ENCODE measurements around the gene NCKAP5. TPM values are rescaled to one million over a fixed set of nuclear protein-coding genes. Genes with fewer than 3 reads are reported as not detected.

Gene NCKAP5
- total and polyA plus RNA-seq, 2 experiments from 2014 or later, result 0.21 to 0.31 TPM

DNA sequence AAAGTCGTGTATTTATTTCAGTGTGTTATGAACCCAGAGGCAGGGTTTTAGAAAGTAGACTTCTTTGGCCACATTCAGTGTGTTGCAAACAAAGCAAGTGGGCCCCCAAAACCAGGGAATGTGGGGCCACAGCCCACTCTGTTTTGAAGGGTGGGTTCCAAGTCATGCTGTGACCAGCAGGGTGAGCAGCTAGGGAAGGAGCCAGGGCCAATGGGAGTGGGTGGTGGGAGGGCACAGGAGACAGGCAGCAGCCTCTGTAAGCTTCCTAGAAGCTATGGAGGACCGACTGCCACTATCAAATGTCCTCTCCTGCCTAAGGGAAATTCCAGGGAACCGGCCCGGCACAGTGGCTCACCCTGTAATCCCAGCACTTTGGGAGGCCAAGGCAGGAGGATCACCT lies 847.9 kb downstream of the NCKAP5 start:
- TF ChIP-seq, protein P1, sequence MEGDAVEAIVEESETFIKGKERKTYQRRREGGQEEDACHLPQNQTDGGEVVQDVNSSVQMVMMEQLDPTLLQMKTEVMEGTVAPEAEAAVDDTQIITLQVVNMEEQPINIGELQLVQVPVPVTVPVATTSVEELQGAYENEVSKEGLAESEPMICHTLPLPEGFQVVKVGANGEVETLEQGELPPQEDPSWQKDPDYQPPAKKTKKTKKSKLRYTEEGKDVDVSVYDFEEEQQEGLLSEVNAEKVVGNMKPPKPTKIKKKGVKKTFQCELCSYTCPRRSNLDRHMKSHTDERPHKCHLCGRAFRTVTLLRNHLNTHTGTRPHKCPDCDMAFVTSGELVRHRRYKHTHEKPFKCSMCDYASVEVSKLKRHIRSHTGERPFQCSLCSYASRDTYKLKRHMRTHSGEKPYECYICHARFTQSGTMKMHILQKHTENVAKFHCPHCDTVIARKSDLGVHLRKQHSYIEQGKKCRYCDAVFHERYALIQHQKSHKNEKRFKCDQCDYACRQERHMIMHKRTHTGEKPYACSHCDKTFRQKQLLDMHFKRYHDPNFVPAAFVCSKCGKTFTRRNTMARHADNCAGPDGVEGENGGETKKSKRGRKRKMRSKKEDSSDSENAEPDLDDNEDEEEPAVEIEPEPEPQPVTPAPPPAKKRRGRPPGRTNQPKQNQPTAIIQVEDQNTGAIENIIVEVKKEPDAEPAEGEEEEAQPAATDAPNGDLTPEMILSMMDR (IDR thresholded peaks at IDR 0.05; ENCODE audit: low read depth, low read length), result no peak
- Histone ChIP-seq H3K27ac (no peak overlapping the region), H3K27me3 (no peaks in the 10 kb centered on the region), H3K9me3 (ENCODE audit: low read depth) (no peaks in the 10 kb centered on the region), H3K4me3 (no peak overlapping the region), H3K36me3 (no peaks in the 10 kb centered on the region), H3K4me1 (ENCODE audit: low read depth) (no peaks in the 10 kb centered on the region)
- DNase-seq (ENCODE audit: low read depth in 1 of 2, low spot score in 1 of 2), result no peak

GRCh38 chr2:132719480-132719879 lies 848.8 kb downstream of the NCKAP5 start:
- no peaks in the 10 kb centered on the region for H3K27me3 ChIP-seq
- H3K27ac ChIP-seq, result no peak overlapping the region
- H3K9me3 ChIP-seq (ENCODE audit: low read depth), result no peaks in the 10 kb centered on the region
- H3K4me3 ChIP-seq, result no peak overlapping the region
- H3K4me1 ChIP-seq (ENCODE audit: low read depth), result no peaks in the 10 kb centered on the region
- TF ChIP-seq, protein P1 (IDR thresholded peaks at IDR 0.05; ENCODE audit: low read depth, low read length), result no peak
- DNase-seq (ENCODE audit: low read depth in 1 of 2, low spot score in 1 of 2), result no peak
- no peaks in the 10 kb centered on the region for H3K36me3 ChIP-seq

GRCh38 chr2:132716954-132717353 lies 851.3 kb downstream of the NCKAP5 start:
- TF ChIP-seq, protein P1 (IDR thresholded peaks at IDR 0.05; ENCODE audit: low read depth, low read length), result no peak
- no peaks in the 10 kb centered on the region for H3K27me3 ChIP-seq
- H3K27ac ChIP-seq, result no peak overlapping the region
- no peaks in the 10 kb centered on the region for H3K9me3 ChIP-seq (ENCODE audit: low read depth)
- DNase-seq (ENCODE audit: low read depth in 1 of 2, low spot score in 1 of 2), result no peak
- no peak overlapping the region for H3K4me3 ChIP-seq
- H3K36me3 ChIP-seq, result no peaks in the 10 kb centered on the region
- H3K4me1 ChIP-seq (ENCODE audit: low read depth), result no peaks in the 10 kb centered on the region

GRCh38 chr2:132715386-132716351 lies 852.6 kb downstream of the NCKAP5 start:
- no peaks in the 10 kb centered on the region for H3K27me3 ChIP-seq
- TF ChIP-seq, protein P1 (IDR thresholded peaks at IDR 0.05; ENCODE audit: low read depth, low read length), result no peak
- DNase-seq (ENCODE audit: low read depth in 1 of 2, low spot score in 1 of 2), result no peak
- H3K27ac ChIP-seq, result no peak overlapping the region
- H3K36me3 ChIP-seq, result no peaks in the 10 kb centered on the region
- no peaks in the 10 kb centered on the region for H3K9me3 ChIP-seq (ENCODE audit: low read depth)
- H3K4me1 ChIP-seq (ENCODE audit: low read depth), result no peaks in the 10 kb centered on the region
- no peak overlapping the region for H3K4me3 ChIP-seq

- no peaks in the 10 kb centered on the region for H3K4me1 ChIP-seq (ENCODE audit: low read depth)
- H3K9me3 ChIP-seq (ENCODE audit: low read depth), result no peaks in the 10 kb centered on the region
- H3K27me3 ChIP-seq, result no peaks in the 10 kb centered on the region
- no peaks in the 10 kb centered on the region for H3K36me3 ChIP-seq
- H3K4me3 ChIP-seq, result no peak overlapping the region
- DNase-seq (ENCODE audit: low read depth in 1 of 2, low spot score in 1 of 2), result no peak
- TF ChIP-seq, protein P1 (IDR thresholded peaks at IDR 0.05; ENCODE audit: low read depth, low read length), result no peak
- H3K27ac ChIP-seq, result no peak overlapping the region
Observed at GRCh38 chr2:132703396-132703795, 864.9 kb downstream of the NCKAP5 start.

Data from cardiac muscle cell (in vitro differentiated cells and primary cell).